Stimulated activated CD4-positive, alpha-beta T cell treated with anti-CD3 and anti-CD28 coated beads, Interleukin-15, amount 100 ng/mL, for 1 hour (primary cell): ENCODE results near the gene CHID1.

Experiments
- DNase-seq, 2 donors: peaks; one replicate each; pipeline ENCODE4 v3.0.0-alpha.2; 2020; ENCODE audit warnings: low read depth in 1 of 2, low spot score in 1 of 2

CHID1 gene

DNA sequence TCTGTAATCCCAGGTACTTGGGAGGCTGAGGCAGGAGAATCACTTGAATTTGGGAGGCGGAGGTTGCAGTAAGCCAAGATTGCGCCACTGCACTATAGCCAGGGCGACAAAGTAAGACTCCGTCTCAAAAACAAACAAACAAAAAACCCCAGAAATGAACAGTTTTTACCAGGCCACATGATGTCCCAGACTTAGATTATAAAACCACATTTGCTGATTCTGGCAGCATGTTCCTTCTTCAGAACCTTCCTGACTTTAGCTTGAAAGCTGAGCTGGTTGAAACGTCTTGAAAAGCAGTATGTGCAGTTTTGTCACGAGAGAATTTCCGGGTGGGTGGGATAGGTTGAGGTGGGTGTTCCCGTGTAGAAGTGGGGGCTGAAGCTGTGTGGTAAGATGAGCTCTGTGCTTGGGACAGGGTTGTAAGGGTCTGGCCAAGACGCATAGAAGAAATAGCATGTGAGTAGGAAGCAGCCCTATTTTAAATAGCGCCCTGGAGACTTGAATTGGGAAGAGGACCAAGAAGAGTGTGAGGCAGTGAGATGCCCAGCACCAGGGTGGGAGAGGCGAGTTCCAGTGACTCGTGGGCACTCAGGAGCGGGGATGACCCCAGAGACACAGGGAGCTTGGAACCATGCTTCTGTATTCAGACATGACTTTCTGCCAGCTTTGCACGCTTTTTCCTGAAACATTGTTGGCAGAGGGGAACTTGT lies 22.7 kb upstream of the CHID1 start:
- DNase-seq: no peak

DNA sequence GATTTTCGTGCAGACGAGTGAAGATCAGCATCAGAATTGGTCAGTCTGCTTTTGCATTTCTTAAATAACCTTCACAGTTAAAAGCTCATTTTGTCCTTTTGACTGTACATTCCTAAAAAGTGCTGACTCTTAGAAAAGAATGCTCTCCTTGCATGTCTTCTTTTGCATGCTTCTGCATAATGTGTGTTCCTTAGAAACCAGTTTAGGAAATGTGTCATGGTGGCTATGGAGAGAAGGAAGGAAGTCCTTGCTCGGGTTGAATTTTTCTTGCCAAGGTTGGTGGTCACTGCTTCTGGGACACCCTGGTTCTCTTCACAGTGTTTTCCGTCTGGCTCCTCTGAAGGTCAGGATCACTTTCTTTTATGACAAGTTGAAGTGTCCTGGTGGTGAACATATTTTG lies 21.8 kb upstream of the CHID1 start:
- no peak for DNase-seq

DNA sequence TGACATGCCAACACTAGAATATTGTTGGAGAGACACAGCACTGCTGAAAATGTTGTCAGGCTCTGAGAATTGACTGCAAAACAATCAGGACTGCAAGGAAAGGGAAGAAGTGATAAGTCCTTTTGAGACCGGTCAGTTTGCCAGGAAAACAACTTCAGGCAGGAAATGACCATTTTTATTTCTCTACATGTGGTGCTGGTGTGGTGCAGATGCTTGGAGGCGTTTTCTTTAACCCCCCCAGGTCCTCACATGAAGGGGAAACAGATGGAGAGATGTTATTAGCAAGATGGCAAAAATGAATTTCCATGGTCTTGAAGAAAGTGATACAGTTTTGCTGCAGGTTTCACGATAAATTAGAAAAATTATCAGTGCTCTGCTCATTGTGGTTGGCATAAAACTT lies 20.8 kb upstream of the CHID1 start:
- no peak for DNase-seq

DNA sequence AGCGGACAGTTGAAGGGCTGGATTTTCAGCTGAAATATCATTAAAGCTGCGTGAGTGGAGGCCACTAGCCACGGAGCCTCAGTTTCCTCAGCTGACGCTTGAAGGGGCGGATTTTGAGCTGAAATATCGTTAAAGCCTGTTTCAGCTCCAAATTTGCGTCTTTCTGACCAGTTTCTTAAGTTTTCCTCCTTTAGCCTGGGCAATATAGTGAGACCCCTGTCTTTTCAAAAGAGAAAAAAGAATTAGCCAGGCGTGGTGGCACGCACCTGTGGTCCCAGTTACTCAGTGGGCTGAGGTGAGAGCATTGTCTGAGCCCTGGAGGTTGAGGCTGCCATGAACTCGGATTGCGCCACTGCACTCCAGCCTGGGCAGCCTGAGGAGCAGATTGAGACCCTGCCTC lies 18.8 kb upstream of the CHID1 start:
- DNase-seq: no peak

GRCh38 chr11:928786-929185 lies 18.2 kb upstream of the CHID1 start:
- no peak for DNase-seq

DNA sequence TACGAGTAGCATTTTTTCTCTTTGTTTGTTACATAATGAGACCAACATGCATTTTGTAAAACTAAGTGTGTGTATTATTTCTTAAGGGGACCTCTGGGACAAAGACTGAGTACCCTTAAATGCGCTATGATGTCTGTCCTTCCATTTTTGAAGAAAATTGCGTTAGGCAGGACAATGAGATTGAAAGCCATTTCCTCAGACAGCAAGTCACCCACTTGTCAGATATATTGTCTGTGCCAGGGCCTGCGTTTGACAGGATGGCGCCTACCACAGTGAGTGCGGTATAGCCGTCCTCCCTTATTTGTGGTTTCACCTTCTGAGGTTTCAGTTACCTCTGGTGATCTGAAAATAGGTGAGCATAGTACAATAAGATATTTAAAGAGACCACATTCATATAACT lies 17.3 kb upstream of the CHID1 start:
- DNase-seq: no peak

GRCh38 chr11:926341-926916 lies 15.8 kb upstream of the CHID1 start:
- no peak for DNase-seq

DNA sequence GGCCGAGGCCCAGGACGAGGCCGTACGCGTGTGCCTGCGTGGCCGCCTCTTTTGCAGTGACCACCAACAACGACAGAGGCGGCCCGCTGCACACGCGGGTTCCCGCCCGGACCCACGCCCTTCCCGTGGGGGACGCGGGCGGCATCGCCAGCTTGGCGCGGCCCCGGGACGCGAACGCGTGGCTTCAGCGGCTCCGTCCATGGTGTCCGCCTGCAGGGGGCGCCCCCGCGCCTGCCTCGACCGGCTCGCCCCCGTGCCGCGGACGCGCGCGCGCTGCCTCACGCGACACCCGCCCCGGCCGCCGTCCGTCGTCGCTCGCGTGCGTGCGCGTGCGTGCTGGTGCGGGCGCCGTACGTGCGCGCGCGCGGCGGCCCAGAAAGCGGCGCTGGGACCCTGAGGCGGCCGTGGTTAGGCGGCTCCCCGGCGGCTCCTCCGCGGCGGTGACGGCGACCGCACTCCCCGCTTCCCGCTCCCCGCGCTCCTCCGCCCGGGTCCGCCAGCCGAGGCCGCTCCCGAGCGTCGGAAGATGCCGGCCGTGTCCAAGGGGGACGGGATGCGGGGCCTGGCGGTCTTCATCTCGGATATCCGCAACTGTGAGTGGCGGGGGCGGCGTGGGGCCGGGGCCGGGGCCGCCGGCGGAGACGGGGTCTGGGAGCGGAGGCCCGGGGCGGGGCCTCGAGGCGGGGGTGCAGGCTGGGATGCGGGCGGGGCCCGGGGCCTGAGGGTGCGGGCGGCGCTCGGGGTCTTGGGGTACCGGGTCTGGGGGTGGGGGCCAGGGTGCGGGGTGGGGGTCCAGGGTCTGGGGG lies 15.1 kb upstream of the CHID1 start, which contains the start of gene AP2A2:
AP2A2 (plus strand) TSS at position 375 of the 806 bp plus-strand sequence; CDS start at position 527, 152 bp downstream.
- peak; percentile 87 to 93 for DNase-seq

- no peak for DNase-seq
These were observed 14.5 kb upstream of the CHID1 start for GRCh38 chr11:925158-925495.

- no peak for DNase-seq
These were observed 14.0 kb upstream of the CHID1 start for GRCh38 chr11:924406-925157.

DNA sequence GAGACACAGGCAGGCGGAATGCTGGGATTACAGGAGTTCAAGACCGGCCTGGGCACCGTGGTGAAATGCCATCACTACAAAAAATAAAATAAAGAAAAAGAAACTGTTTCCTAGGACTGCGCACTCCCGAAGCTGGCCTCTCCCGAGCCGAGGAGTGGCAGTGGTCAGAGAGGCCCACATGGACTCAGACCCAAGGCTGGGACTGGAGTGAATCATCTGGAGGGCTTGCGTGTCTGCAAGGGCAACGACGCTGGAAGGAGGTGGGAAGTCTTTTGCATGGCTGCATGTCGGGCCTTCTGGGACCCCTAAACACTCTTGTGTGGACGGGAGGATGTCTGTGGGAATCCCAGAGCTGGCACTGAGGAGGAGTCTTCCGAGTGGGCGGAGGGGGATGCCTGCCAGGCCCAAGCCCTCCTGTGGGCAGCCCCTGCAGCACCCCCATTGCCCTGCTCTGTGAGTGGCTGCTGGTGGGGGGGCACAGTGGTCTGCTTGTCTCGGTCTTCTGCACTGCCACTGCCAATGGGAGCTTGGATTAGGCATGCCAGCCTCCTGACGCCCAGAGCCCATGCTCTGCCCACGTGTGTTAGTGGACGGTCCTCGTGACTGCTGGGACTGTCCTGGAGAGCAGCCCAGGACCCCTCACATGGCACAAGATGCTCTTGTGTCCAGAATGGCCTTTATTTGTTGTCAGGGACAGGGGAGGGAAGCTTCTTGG lies 13.2 kb upstream of the CHID1 start:
- no peak for DNase-seq

GRCh38 chr11:921921-922678 lies 11.5 kb upstream of the CHID1 start:
- no peak for DNase-seq

GRCh38 chr11:917426-917825 lies 6.8 kb upstream of the CHID1 start:
- DNase-seq: no peak

GRCh38 chr11:914747-915501 lies 4.3 kb upstream of the CHID1 start:
- DNase-seq: no peak

GRCh38 chr11:914204-914603 lies 3.6 kb upstream of the CHID1 start:
- no peak for DNase-seq

DNA sequence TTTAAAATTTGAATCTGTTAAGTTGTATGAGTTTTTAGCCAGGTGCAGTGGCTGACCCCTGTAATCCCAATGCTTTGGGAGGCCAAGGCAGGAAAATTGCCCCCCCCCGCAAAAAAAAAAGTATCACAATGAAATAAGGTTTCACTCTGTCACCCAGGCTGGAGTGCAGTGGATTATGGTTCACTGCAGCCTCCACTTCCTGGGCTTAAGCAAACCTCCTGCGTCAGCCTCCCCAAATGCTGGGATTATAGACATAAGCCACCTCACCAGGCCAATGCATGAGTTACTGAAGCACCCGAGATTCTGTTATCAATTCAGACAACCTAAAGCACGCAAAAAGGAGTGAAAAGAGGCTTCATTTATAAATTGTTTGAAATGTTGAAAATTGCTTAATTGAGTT lies 2.4 kb upstream of the CHID1 start:
- no peak for DNase-seq

GRCh38 chr11:912266-912665 lies 1.7 kb upstream of the CHID1 start:
- no peak for DNase-seq

- DNase-seq: no peak
These were observed 1.2 kb upstream of the CHID1 start for GRCh38 chr11:911890-912219.

DNA sequence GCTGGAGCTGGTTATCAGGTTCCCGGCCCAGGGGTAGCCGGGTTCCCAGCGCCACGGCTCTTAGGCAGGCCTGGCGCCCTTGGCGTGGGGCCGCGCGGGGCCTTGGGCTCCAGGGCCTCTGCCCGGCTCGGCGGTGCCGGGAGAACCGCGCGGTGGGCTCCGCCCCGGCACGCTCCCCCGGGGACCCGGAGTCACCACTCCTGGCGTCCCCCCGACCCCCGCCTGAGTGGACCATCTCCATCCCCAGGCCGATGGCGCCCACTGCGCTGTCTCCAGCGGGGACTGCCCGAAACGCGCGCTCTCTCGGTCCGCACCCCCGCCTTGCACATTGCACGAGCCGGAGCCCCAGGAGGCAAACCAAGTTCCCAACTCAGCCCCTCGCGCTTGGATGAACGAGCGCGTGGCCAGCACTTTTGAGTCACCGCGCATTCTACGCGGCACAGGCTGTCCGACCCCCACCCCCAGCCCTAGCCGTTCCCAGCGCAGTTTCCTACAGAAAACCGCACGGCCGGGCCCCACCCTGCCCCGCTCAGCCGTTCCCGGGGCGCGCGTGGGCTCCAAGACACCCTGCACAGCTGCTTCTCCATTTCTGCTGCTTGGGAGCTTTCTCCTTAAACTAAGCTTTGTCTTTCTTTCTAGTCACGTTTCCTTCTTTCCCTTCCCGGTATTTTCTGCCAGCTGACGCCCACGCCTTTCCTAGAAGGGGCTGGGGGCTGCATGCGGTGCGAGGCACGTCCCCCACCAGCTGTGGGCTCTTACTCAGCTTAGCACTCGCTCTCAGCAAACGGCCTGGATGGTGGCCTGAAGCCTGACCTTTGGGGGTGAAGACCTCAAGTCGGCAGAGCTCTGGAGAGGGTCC lies 650 bp upstream of the CHID1 start:
- DNase-seq: no peak
